ENCODE measurements around the gene TOMM40L. TPM values are rescaled to one million over a fixed set of nuclear protein-coding genes. Genes with fewer than 3 reads are reported as not detected.

The TOMM40L gene
- total RNA-seq, 1 donor from 2014 or later = 22.4 TPM

Other genes with a start within 250 kb of the TOMM40L start
- 9.4 TPM for gene F11R, start 204.9 kb upstream of the TOMM40L start, total RNA-seq
- gene TSTD1, start 187.1 kb upstream of the TOMM40L start, total RNA-seq = 32.6 TPM
- gene USF1, start 180.1 kb upstream of the TOMM40L start, total RNA-seq = 186 TPM
- gene ARHGAP30, start 156.2 kb upstream of the TOMM40L start, total RNA-seq = 0.82 TPM
- not detected for gene NECTIN4, start 136.5 kb upstream of the TOMM40L start, total RNA-seq
- 4.5 TPM for gene KLHDC9, start 127.7 kb upstream of the TOMM40L start, total RNA-seq
- gene PFDN2, start 108.0 kb upstream of the TOMM40L start, total RNA-seq = 53.8 TPM
- 14.7 TPM for gene NIT1, start 108.0 kb upstream of the TOMM40L start, total RNA-seq
- gene DEDD, start 93.4 kb upstream of the TOMM40L start, total RNA-seq = 21.6 TPM
- 138 TPM for gene UFC1, start 72.1 kb upstream of the TOMM40L start, total RNA-seq
- 8.2 TPM for gene USP21, start 66.6 kb upstream of the TOMM40L start, total RNA-seq
- gene PPOX, start 59.6 kb upstream of the TOMM40L start, total RNA-seq = 26.5 TPM
- 16.3 TPM for gene B4GALT3, start 48.6 kb upstream of the TOMM40L start, total RNA-seq
- gene ADAMTS4, start 27.0 kb upstream of the TOMM40L start, total RNA-seq = 0.41 TPM
- 143 TPM for gene NDUFS2, start 23.7 kb upstream of the TOMM40L start, total RNA-seq
- gene FCER1G, start 10.8 kb upstream of the TOMM40L start, total RNA-seq = 2.0 TPM
- not detected for gene APOA2, start 2.4 kb upstream of the TOMM40L start, total RNA-seq
- gene NR1I3, start 12.1 kb downstream of the TOMM40L start, total RNA-seq = not detected
- gene PCP4L1, start 32.7 kb downstream of the TOMM40L start, total RNA-seq = 6.9 TPM
- gene MPZ, start 83.9 kb downstream of the TOMM40L start, total RNA-seq = 1.6 TPM
- 14.7 TPM for gene SDHC, start 88.3 kb downstream of the TOMM40L start, total RNA-seq
- gene CFAP126, start 141.8 kb downstream of the TOMM40L start, total RNA-seq = not detected